ENCODE measurements around the gene SETBP1.

The SETBP1 gene

GRCh38 chr18:44841752-44842587, 161.3 kb downstream of the SETBP1 start:
- no peak for DNase-seq (ENCODE audit: low read depth)
- no peak overlapping the region for H3K4me3 ChIP-seq (ENCODE audit: low read length)
- no peak for TF ChIP-seq CTCF (conservative IDR thresholded peaks at IDR 0.05; ENCODE audit: low read depth, low read length)

- no peak overlapping the region for H3K4me3 ChIP-seq (ENCODE audit: low read length)
- TF ChIP-seq CTCF (conservative IDR thresholded peaks at IDR 0.05; ENCODE audit: low read depth, low read length) = no peak
- DNase-seq (ENCODE audit: low read depth) = no peak
Observed at GRCh38 chr18:44842588-44843412, 162.1 kb downstream of the SETBP1 start.

- no peak overlapping the region for H3K4me3 ChIP-seq (ENCODE audit: low read length)
- no peak for TF ChIP-seq CTCF (conservative IDR thresholded peaks at IDR 0.05; ENCODE audit: low read depth, low read length)
- DNase-seq (ENCODE audit: low read depth) = no peak
Observed at GRCh38 chr18:44844486-44844885, 163.8 kb downstream of the SETBP1 start.

- DNase-seq (ENCODE audit: low read depth) = no peak
- H3K4me3 ChIP-seq (ENCODE audit: low read length) = no peak overlapping the region
- TF ChIP-seq CTCF (conservative IDR thresholded peaks at IDR 0.05; ENCODE audit: low read depth, low read length) = no peak
Observed at GRCh38 chr18:44846450-44846849, 165.8 kb downstream of the SETBP1 start.

GRCh38 chr18:44848644-44849335, 168.1 kb downstream of the SETBP1 start:
- TF ChIP-seq CTCF (conservative IDR thresholded peaks at IDR 0.05; ENCODE audit: low read depth, low read length) = no peak
- DNase-seq (ENCODE audit: low read depth) = no peak
- H3K4me3 ChIP-seq (ENCODE audit: low read length) = no peak overlapping the region

GRCh38 chr18:44849361-44849760, 168.7 kb downstream of the SETBP1 start:
- no peak for TF ChIP-seq CTCF (conservative IDR thresholded peaks at IDR 0.05; ENCODE audit: low read depth, low read length)
- no peak for DNase-seq (ENCODE audit: low read depth)
- no peak overlapping the region for H3K4me3 ChIP-seq (ENCODE audit: low read length)

All from retinal pigment epithelial cell (primary cell).